Trophoblast cell (in vitro differentiated cells and primary cell): ENCODE results near the gene SNRNP48.
A peak's percentile ranks its signal among the peaks of the same experiment; 100 is the strongest.

Source experiments
- DNase-seq, 2 donors: peaks; one replicate each; pipeline ENCODE4 v3.0.0-alpha.2; 2016
- H2AFZ ChIP-seq: 2 replicates; pipeline ENCODE4 v1.6.1; 2013; ENCODE audit warnings: low read length, moderate library complexity, mild to moderate bottlenecking; ENCODE audit not compliant: insufficient read depth, poor library complexity
- H2AK5ac ChIP-seq: 2 replicates; pipeline ENCODE4 v1.6.1; 2013; ENCODE audit warnings: mild to moderate bottlenecking, low read length
- H2BK120ac ChIP-seq: 2 replicates; pipeline ENCODE4 v1.6.1; 2013; ENCODE audit warnings: low read length, mild to moderate bottlenecking, moderate library complexity; ENCODE audit not compliant: insufficient read depth, poor library complexity
- H2BK12ac ChIP-seq: 2 replicates; pipeline ENCODE4 v1.6.1; 2013; ENCODE audit warnings: mild to moderate bottlenecking, low read length, moderate library complexity
- H2BK5ac ChIP-seq: 2 replicates; pipeline ENCODE4 v1.6.1; 2013; ENCODE audit warnings: low read length, low read depth, moderate library complexity, mild to moderate bottlenecking; ENCODE audit not compliant: poor library complexity
- H3K14ac ChIP-seq: 2 replicates; pipeline ENCODE4 v1.6.1; 2013; ENCODE audit warnings: mild to moderate bottlenecking, low read length
- H3K18ac ChIP-seq: 2 replicates; pipeline ENCODE4 v1.6.1; 2013; ENCODE audit warnings: mild to moderate bottlenecking, low read length
- H3K23ac ChIP-seq: 2 replicates; pipeline ENCODE4 v1.6.1; 2013; ENCODE audit warnings: low read length
- H3K27ac ChIP-seq: 2 replicates; pipeline ENCODE4 v1.5.1; 2013; ENCODE audit warnings: low read depth, mild to moderate bottlenecking, inconsistent platforms, low read length, moderate library complexity
- H3K27me3 ChIP-seq: 2 replicates; pipeline ENCODE4 v1.6.1; 2013; ENCODE audit warnings: inconsistent platforms, mild to moderate bottlenecking, low read length, moderate library complexity; ENCODE audit not compliant: insufficient read depth
- H3K36me3 ChIP-seq, 2 experiments: 1 replicate in 1 of 2; 2 replicates in 1 of 2; pipeline ENCODE4 v1.6.1; 2013; ENCODE audit warnings: low read length in 2 of 2, mild to moderate bottlenecking in 2 of 2, moderate library complexity in 1 of 2; ENCODE audit not compliant: insufficient read depth in 2 of 2, control insufficient read depth in 1 of 2
- H3K4ac ChIP-seq: 2 replicates; pipeline ENCODE4 v1.6.1; 2013; ENCODE audit warnings: low read depth, mild to moderate bottlenecking, low read length, moderate library complexity
- H3K4me1 ChIP-seq, 2 experiments: 1 replicate in 1 of 2; 2 replicates in 1 of 2; pipeline ENCODE4 v1.6.1; 2013; ENCODE audit warnings: low read length in 2 of 2, mild to moderate bottlenecking in 2 of 2, moderate library complexity in 1 of 2; ENCODE audit not compliant: insufficient read depth in 2 of 2, control insufficient read depth in 1 of 2
- H3K4me2 ChIP-seq: 2 replicates; pipeline ENCODE4 v1.6.1; 2013; ENCODE audit warnings: inconsistent platforms, mild to moderate bottlenecking, low read length, moderate library complexity
- H3K4me3 ChIP-seq: 2 replicates; pipeline ENCODE4 v1.5.1; 2013; ENCODE audit warnings: mild to moderate bottlenecking, low read depth, low read length, inconsistent platforms
- H3K79me1 ChIP-seq: one replicate; pipeline ENCODE4 v1.6.1; 2013; ENCODE audit warnings: low read length
- H3K79me2 ChIP-seq: 2 replicates; pipeline ENCODE4 v1.6.1; 2013; ENCODE audit warnings: low read length, mild to moderate bottlenecking; ENCODE audit not compliant: control insufficient read depth, insufficient read depth, poor library complexity
- H3K9ac ChIP-seq: 2 replicates; pipeline ENCODE4 v1.6.1; 2013; ENCODE audit warnings: mild to moderate bottlenecking, low read length
- H3K9me3 ChIP-seq: 2 replicates; pipeline ENCODE4 v1.6.1; 2013; ENCODE audit warnings: low read depth, mild to moderate bottlenecking, control low read depth, inconsistent platforms, low read length; ENCODE audit not compliant: insufficient read depth
- H4K12ac ChIP-seq: 2 replicates; pipeline ENCODE4 v1.6.1; 2013; ENCODE audit warnings: low read depth, mild to moderate bottlenecking, low read length, moderate library complexity
- H4K8ac ChIP-seq: 2 replicates; pipeline ENCODE4 v1.6.1; 2013; ENCODE audit warnings: low read depth, mild to moderate bottlenecking, low read length, moderate library complexity
- H4K91ac ChIP-seq: one replicate; pipeline ENCODE4 v1.6.1; 2013; ENCODE audit warnings: low read depth, mild to moderate bottlenecking, low read length, moderate library complexity
- WGBS: extraction: QIAGEN DNeasy Blood & Tissue Kit; methylation state at CpG from one replicate; pipeline ENCODE4 v1.1.7; 2013; ENCODE audit warnings: missing lambda C conversion rate; ENCODE audit not compliant: insufficient read length, insufficient coverage; ENCODE audit errors: extremely low coverage; 5-methylcytosine and 5-hydroxymethylcytosine counted together

Gene SNRNP48

GRCh38 chr6:7615611-7616383 lies 25.8 kb downstream of the SNRNP48 start:
- H4K12ac ChIP-seq: no peak overlapping the region
- H3K27me3 ChIP-seq: no peaks in the 10 kb centered on the region
- no peaks in the 10 kb centered on the region for H3K9me3 ChIP-seq

DNA sequence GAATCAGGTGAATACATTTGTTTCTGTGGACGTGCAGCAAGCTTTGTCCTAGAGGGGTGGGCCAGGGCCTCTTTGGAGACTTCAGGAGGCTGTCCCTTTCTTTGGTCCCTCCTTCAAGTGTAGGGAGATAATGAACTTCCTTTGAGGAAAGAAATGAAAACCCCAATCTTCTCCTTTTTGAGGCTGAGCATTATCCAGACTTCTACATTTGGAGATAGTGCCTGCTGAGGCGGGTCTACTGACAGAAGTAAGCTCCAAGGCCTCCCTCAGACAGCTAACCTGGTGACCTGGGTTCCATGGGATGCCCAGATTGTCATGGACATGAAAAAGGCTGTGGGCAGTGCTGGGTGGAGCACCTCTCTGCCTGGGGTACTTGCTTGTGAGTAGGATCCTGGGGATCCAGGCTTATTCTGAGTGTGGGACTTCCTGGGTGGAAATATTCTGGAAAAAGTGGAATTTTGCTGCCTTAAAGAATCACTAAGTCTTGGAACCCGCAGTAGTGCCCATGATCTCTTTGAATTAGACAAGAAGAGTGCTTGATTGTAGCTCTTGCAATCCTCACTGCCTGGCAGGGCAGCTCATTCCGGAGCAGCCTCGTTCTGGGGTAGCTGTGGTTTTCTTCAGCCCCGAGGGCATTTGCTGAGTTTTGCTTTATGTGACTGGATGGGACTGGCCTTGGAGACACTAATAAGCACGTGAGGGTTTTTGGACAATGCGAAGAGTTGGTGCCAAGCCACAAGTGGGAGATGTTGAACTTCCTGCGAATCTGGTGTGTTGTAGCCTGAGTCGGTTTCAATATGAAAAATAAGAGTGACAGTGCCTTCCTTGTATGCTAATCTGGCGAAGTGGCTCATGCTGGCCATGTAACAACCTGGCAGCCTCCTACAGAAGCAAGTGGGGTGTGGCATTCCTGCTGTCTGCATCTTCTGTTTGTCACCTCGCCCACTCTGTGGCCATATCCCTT lies 28.1 kb downstream of the SNRNP48 start:
- H3K27me3 ChIP-seq: no peaks in the 10 kb centered on the region
- no peak overlapping the region for H2BK5ac ChIP-seq
- no CpG with 5 or more reads among the region's 12 CpGs for WGBS
- H3K4ac ChIP-seq: no peak overlapping the region
- H3K18ac ChIP-seq: no peak overlapping the region
- H3K4me1 ChIP-seq: peaks cover 3 to 10% of the 10 kb centered on the region in 2 experiments
- no peak overlapping the region for H3K9ac ChIP-seq
- no peak overlapping the region for H2AFZ ChIP-seq
- no peak overlapping the region for H4K91ac ChIP-seq
- H4K8ac ChIP-seq: no peak overlapping the region
- no peaks in the 10 kb centered on the region for H3K9me3 ChIP-seq
- H3K79me2 ChIP-seq: no peaks in the 10 kb centered on the region
- H3K79me1 ChIP-seq: no peaks in the 10 kb centered on the region
- no peak overlapping the region for H3K14ac ChIP-seq
- no peak overlapping the region for H2BK120ac ChIP-seq
- H2BK12ac ChIP-seq: no peak overlapping the region
- no peak overlapping the region for H3K4me3 ChIP-seq
- peak; percentile 26 to 56 for DNase-seq
- H3K4me2 ChIP-seq: no peak overlapping the region
- H4K12ac ChIP-seq: no peak overlapping the region
- H3K23ac ChIP-seq: no peak overlapping the region
- peaks cover under 1% of the 10 kb centered on the region in 2 experiments for H3K36me3 ChIP-seq
- H2AK5ac ChIP-seq: no peak overlapping the region
- H3K27ac ChIP-seq: no peak overlapping the region

More at GRCh38 chr6:7615611-7616383, 25.8 kb downstream of the SNRNP48 start:
- H4K8ac ChIP-seq: no peak overlapping the region
- peaks cover 8 to 13% of the 10 kb centered on the region in 2 experiments for H3K36me3 ChIP-seq
- peak overlapping the region; percentile 30 for H2BK12ac ChIP-seq
- H3K4me3 ChIP-seq: no peak overlapping the region
- H3K23ac ChIP-seq: no peak overlapping the region
- H4K91ac ChIP-seq: no peak overlapping the region
- no peak overlapping the region for H2AFZ ChIP-seq
- WGBS: no CpG with 5 or more reads among the region's 7 CpGs
- DNase-seq: peak; percentile 65 to 92
- no peak overlapping the region for H2BK5ac ChIP-seq
- H2AK5ac ChIP-seq: no peak overlapping the region
- H3K18ac ChIP-seq: no peak overlapping the region
- no peak overlapping the region for H3K27ac ChIP-seq
- H2BK120ac ChIP-seq: no peak overlapping the region
- no peaks in the 10 kb centered on the region for H3K79me1 ChIP-seq
- H3K9ac ChIP-seq: no peak overlapping the region
- no peak overlapping the region for H3K4ac ChIP-seq
- H3K79me2 ChIP-seq: no peaks in the 10 kb centered on the region
- no peak overlapping the region for H3K14ac ChIP-seq
- H3K4me2 ChIP-seq: no peak overlapping the region
- H3K4me1 ChIP-seq: peaks cover 3 to 10% of the 10 kb centered on the region in 2 experiments

- Histone ChIP-seq H3K4me1 (peaks cover 0 to 7% of the 10 kb centered on the region in 2 experiments), H3K4ac (no peak overlapping the region), H4K91ac (no peak overlapping the region), H3K18ac (no peak overlapping the region), H3K23ac (no peak overlapping the region), H3K27me3 (no peaks in the 10 kb centered on the region), H3K9ac (no peak overlapping the region), H2AK5ac (no peak overlapping the region), H2AFZ (no peak overlapping the region), H4K8ac (no peak overlapping the region), H3K9me3 (no peaks in the 10 kb centered on the region), H2BK120ac (no peak overlapping the region), H3K14ac (no peak overlapping the region), H2BK12ac (no peak overlapping the region), H3K79me1 (no peaks in the 10 kb centered on the region), H3K27ac (no peak overlapping the region), H2BK5ac (no peak overlapping the region), H3K4me3 (no peak overlapping the region), H3K4me2 (no peak overlapping the region), H3K36me3 (no peaks in the 10 kb centered on the region), H4K12ac (no peak overlapping the region), H3K79me2 (no peaks in the 10 kb centered on the region)
- no peak for DNase-seq
- WGBS: no CpG with 5 or more reads among the region's 5 CpGs
Observed at GRCh38 chr6:7621761-7622160, 31.8 kb downstream of the SNRNP48 start.

DNA sequence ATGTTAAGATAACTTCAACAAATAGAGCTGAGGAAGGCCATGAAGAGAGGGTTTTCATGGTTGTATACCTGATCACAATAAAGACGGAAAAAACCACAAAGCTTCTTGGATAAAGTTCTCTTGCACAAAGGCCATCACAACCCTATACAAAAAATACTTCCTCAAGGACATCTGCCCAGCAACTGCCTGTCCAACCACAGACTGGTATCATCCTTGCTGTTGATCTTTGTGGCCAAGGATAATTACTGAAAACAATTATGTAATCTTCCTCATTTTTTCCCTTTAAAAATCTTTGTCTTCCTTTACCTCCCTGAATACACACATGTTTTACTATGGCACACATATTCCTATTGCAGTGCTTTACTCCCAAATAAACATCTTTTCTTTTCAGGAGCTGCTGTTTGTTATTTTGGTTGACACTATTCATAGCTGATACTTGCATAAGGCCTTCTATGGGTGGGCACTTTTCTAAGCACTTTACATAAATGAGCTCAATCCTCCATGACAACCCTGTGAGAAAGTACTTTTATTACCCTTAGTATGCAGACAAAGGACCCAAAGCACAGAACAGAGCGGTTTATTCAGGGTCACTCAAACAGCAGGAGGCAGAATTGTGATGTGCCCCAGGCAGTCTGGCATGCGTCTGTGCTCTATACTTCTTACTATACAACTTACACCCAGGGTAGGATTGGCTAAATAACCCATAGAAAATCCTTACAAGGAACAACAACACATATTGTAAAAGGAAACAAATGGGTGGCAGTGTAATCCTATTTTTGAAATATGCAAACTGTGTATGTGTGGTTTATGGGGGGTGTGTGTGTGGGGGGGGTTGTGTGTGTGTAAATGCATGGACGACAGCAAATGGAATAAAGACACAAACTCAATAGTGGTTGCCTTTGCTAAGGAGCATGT lies 35.1 kb downstream of the SNRNP48 start:
- Histone ChIP-seq H4K91ac (no peak overlapping the region), H2BK120ac (no peak overlapping the region), H3K27ac (no peak overlapping the region), H3K4me2 (no peak overlapping the region), H4K8ac (no peak overlapping the region), H2AK5ac (no peak overlapping the region), H3K23ac (no peak overlapping the region), H2AFZ (no peak overlapping the region), H3K9me3 (no peaks in the 10 kb centered on the region), H3K4me1 (no peaks in the 10 kb centered on the region), H3K79me2 (no peaks in the 10 kb centered on the region), H3K9ac (no peak overlapping the region), H3K4me3 (no peak overlapping the region), H3K27me3 (no peaks in the 10 kb centered on the region), H3K14ac (no peak overlapping the region), H2BK5ac (no peak overlapping the region), H3K4ac (no peak overlapping the region), H2BK12ac (no peak overlapping the region), H3K79me1 (no peaks in the 10 kb centered on the region), H3K36me3 (no peaks in the 10 kb centered on the region), H4K12ac (no peak overlapping the region), H3K18ac (no peak overlapping the region)
- no peak for DNase-seq
- no CpG with 5 or more reads among the region's 4 CpGs for WGBS
